CD4-positive, alpha-beta T cell treated with Interleukin-21 for 1 hour (primary cell): ENCODE data around the gene CEBPZOS.
A peak's percentile ranks its signal among the peaks of the same experiment; 100 is the strongest.
"Not testable (repeated sequence)": the region's sequence is repeated elsewhere in the genome, so short reads cannot be mapped to it uniquely, and the experiment has no call there.

Experiments
- DNase-seq: peaks from one replicate; pipeline ENCODE4 v3.0.0-alpha.2; 2020

CEBPZOS gene

DNA sequence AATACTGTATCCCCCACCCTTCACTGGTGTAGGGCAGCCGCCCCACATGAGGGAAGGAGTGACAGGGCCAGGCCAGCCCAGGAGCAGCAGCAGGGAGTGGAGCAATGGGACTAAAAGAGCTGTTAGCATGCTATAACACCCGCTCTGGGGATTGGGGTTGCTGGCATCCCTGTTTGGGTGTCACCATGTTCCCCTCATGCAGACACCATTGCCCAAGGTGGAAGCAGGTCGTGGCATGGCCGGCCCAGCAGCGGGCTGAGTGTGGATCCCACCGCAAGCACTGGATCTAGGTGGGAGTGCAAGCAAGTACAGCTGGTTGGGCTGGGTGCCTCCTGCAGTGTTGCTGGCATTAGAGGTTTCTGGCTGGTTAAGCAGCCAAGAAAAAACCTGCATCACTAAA is 4.5 kb upstream of the CEBPZOS start:
- no peak for DNase-seq

DNA sequence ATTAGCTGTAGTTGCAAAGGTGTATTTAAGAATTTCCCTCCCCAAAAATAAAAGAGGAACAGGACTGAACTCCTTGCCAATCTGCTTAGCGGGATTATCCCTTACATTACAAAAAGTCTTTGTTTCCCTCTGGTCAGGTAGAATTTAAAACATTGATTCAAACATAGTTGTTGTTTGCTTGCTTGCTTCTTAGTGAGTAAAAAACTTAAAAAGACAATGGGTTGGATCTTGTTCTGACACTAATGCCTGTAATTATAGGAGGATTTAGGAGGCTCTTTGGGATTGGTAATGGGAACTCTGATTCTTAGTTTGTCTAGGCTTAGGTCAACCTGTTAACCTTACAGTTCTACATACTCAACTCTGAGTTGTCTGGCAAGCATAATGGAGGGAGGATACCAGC is 3.7 kb upstream of the CEBPZOS start:
- DNase-seq = no peak

DNA sequence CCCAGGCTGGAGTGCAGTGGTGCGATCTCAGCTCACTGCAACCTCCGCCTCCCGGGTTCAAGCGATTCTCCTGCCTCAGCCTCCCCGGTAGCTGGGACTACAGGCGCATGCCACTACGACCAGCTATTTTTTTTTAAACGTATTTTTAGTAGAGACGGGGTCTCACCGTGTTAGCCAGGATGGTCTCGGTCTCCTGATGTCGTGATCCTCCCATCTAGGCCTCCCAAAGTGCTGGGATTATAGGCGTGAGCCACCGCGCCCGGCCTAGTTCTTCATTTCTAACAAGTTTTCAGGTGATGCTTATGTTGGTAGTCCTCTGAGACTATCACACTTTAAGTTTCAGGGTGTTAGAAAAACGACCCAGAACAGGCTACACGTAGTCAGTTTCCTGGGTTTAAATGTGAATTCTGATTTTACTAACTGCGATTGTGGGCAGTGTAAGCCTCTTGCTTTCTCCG is 405 bp upstream of the CEBPZOS start:
- not testable (repeated sequence) for DNase-seq

DNA sequence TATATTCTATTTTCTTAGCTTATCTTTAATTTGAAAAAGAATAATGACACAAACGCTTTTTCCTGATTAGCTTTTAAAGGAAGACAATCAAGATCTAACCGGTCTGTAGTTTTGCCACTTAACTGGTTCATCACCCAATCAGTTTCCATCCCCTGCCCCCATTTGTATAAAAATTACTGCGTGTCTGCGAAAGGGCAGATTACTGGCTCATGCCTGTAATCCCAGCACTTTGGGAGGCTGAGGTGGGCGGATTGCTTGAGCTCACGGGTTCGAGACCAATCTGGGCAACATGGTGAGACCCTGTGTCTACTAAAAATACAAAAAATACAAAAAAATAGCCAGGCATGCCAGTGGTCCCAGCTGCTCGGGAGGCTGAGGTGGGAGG is 2.4 kb downstream of the CEBPZOS start:
- no peak for DNase-seq

DNA sequence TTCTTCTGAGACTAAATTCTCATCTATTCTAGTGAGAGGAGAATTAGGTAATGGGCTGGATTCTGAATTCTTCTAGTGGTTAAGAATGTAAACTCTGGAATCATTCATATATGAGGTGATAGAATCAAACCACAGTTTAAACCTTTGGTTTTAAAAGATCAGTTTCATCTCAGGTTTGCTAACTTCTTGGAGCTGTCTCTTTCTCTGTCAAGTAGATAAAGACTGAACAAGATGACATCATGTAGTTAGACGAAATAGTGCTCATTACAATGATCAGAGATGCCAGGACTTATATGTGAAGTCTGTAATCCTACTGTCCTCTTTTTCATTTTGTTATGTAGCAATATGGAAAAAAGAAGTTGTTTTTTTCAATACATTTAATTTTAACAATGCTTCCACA is 4.9 kb downstream of the CEBPZOS start:
- no peak for DNase-seq

DNA sequence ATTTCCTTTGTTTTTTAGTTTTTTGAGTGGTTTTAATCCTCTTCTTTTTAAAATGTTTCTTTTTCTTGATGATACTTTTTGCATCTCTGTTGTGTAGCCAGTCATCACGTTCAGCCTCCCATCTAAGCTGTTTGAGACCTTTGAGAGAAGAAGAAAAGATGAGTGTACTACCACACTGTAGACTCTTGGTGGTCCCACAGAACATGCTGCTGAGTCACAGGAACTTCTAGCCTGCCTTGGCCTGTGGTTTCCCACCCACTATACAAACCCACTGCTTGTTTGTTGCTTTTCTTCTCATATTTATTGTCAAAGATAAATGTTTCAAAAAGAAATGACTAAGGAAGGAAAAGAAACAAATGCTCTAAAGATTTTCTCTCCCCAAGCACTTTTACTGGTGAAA is 5.5 kb downstream of the CEBPZOS start:
- peak; percentile 26 for DNase-seq

DNA sequence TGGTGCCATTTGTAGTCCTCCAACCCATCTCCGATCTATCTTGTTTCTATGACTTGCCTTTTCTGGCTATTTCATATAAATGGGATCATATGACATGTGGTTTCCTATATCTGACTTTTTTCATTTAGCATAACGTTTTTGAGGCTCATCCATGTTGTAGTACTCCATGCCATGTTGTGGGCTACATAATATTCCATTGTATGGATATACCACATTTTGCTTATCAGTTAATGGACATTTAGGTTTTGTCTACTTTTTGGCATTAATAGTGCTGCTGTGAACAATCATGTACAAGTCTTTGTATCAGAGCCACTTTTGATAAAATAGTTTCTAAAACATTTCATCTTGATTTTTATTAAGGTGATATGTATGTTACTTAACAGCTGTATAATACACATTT is 7.4 kb downstream of the CEBPZOS start:
- DNase-seq = no peak

DNA sequence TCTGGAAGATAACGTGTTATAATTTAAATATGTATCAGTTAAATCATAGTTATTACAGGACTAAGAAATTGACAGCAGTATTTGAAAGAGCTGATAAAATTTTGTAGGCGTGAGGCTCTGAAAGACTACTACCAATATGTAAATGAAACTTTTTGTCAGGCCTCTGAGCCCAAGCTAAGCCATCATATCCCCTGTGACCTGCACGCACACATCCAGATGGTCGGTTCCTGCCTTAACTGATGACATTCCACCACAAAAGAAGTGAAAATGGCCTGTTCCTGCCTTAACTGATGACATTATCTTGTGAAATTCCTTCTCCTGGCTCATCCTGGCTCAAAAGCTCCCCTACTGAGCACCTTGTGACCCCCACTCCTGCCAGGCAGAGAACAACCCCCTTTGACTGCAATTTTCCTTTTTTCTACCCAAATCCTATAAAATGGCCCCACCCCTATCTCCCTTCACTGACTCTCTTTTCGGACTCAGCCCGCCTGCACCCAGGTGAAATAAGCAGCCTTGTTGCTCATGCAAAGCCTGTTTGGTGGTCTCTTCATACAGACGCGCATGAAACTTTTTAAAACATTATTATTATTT is 8.9 kb downstream of the CEBPZOS start:
- DNase-seq = not testable (repeated sequence)

DNA sequence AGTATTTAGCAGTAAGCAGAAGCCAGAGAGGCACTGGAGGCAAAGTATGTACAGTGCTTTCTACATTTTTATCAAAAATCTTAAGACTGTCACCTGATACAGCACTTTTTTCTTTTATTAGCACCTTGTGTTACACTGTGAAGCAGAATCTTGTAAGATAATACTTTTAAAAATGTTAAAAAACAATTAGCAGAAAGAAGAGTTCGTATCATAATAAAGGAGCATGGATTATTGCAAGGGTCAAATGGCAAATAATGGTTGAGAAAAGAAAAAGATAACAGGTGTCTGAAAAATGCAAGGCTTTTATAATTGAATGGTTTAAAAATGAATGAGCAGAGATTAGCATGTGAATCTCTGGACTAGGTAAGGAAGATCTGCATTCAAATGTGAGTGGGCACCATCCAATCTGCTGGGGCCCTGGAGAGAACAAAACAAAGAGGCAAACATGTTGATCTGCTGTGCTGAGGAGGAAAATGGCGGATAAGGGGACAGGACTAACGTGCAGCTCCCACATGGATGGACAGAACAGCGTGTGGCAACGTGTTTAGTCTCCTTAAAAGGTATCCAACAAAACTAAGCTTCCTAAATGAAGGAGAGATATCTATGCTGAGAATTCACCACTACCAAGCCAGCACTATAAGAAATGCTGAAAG is 9.5 kb downstream of the CEBPZOS start:
- DNase-seq = no peak

DNA sequence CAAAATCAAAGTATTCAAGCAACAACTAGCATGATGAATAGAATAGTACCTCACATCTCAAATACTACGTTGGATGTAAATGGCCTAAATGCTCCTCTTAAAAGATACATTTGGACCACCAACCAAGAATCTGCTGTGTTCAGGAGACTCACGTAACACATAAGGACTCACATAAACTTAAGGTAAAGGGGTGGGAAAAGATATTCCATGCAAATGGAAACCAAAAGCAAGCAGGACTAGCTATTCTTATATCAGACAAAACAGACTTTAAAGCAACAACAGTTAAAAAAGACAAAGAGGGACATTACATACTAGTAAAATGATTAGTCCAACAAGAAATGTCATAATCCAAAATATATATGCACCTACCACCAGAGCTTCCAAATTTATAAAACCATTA is 10.5 kb downstream of the CEBPZOS start:
- not testable (repeated sequence) for DNase-seq

DNA sequence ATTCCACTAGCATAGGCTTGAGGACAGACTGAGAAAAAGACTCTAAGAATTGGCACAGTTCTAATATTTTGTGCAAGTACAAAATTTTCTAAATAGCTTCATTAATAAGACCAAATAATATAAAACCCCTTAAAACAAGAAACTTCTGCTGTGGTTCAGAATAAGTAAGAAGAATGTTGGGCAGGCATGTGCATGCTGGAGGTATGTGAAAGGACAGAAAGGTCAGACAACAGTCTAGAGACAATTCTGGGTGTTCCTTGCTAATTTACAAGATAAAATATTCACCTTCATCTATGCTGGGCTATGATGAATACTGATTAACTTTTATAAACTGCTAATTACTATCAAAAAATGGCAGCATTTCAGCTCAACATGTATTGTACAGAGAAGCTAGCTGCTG is 14.9 kb downstream of the CEBPZOS start:
- DNase-seq = no peak

DNA sequence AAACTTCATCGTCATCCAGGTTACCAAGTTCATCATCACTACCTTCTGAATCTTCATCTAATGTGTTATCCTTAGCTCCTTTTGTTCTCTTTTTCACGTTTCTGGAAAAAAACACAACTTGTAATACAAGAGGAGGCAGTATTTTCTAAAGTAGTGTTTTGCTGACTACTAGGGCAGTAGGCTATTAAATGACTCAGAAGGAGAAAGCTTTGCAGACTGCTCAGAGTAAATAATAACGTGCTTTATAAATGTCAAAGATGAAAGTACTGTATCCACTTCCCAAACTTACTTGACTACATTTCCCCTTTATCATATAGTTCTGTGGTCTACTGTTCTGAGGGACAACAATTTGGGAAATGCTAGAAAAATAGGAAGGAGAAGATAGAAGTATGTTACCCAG is 15.6 kb downstream of the CEBPZOS start:
- no peak for DNase-seq

DNA sequence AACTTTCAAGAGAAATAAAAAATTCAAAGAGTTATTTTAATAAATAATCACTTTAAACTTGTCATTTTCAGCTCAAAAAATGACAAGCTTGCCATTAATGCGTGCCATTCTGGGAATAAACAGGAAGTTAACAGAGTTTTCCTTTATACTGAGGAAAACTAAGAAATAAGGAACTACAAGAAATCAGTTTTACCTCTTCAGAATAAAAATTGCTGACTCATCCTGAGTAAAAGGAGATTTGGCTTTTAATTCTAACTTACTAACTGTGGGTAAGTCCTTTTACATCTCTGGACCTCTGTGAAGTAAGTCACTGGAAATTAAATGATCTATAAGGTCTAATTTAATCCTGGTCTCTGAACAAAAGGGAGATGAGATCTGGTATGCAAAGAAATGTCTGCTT is 19.0 kb downstream of the CEBPZOS start:
- DNase-seq = no peak

DNA sequence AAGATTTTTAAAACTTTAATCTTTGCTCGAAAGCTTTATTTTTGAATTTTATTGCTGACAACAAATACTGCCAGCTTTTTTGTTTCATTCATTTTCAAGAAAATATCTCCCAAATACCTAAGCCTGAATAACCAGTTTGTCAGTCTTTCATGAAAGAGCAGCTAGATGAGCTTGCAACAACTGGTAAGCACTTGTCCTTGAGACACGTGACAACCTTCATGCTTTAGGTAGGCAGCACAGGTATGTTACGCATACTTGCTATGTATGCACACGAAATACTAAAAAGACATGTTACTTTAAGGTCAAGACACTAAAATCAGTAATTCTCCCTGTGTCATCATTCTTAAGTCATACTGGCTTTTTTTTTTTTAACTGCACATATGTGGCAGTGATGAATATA is 22.8 kb downstream of the CEBPZOS start:
- no peak for DNase-seq

DNA sequence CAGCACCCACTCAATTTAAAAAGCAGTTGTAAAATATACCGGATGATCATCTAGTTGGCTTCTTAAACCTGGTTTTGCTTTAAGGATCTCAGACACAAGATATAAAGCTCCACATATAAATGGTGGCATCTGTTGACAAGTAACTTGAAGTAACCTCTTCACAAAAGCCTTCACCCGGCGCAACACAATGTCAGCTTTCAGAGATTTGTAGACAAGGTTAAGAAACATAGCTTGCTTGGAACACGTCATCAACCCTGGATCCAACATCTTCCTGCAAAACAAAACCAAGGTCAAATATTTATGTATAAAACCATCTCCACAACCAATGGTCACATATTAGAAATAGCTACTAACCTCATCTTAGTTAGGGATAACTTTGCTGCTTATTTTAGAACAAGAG is 26.8 kb downstream of the CEBPZOS start:
- DNase-seq = no peak

DNA sequence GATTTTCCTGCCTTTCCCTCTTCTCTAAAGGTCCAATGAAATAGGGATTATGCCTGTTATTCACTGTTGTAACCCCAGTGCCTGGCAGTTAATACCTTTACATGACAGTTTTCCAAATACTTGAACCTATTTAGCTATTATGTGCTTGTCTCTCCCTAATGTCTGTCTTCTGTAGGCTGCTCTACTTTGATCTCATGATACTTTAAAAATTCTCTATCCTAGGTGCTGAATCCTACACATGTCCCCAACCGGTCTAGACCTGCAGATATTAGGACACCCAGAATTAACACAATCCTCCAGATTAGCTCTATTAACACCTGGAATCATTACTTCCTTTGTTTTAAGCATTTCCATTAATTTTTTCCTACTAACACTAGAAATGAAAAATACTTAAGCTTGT is 27.8 kb downstream of the CEBPZOS start:
- no peak for DNase-seq

DNA sequence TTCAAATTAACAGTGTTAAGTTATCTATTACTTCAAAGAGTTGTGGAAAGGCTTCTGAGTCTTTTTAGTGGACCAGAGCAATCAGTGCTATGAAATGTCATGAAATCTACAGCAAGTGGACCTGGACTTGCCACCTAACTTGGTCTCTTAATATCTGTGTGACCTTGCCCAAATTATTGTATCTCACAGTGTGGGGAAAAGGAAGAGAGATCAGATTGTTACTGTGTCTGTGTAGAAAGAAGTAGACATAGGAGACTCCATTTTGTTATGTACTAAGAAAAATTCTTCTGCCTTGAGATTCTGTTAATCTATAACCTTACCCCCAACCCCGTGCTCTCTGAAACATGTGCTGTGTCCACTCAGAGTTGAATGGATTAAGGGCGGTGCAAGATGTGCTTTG is 28.8 kb downstream of the CEBPZOS start:
- not testable (repeated sequence) for DNase-seq

DNA sequence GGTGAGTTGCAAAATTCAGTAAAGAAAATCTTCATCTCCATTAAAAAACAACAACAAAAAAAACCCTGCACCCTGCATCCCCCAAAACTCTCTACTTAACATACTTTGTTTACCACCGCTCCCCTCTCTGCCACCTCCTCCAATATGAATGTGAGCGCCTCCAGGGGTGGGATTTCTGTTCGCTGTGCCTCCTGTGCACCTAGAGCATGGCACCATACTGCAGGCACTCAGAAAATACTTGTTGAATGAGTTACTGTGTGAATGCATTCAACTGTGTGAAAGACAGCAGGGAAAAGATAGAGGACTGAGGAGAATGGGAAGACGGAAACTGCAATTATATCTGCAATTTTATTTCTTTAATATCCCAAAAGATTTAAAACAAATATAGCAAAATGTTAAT is 30.6 kb downstream of the CEBPZOS start:
- DNase-seq = no peak

DNA sequence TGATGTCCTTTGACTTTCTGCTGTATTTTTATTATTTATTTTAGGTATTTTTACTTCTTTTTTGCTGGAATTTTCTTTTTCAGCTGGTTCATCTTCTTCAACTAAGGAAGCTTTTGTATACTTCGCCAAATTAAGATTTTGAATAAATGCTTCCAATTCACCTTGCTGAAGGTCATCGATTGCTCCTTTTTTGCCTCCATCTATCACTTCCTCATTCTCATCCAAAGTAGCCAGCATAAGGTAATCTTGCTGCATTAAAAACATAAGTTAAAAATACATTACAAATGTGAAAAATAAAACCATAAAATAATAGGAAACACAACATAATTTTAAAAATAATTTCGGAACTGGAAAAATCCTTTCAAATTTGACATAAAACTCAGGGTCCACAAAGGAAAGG is 32.5 kb downstream of the CEBPZOS start:
- DNase-seq = no peak

DNA sequence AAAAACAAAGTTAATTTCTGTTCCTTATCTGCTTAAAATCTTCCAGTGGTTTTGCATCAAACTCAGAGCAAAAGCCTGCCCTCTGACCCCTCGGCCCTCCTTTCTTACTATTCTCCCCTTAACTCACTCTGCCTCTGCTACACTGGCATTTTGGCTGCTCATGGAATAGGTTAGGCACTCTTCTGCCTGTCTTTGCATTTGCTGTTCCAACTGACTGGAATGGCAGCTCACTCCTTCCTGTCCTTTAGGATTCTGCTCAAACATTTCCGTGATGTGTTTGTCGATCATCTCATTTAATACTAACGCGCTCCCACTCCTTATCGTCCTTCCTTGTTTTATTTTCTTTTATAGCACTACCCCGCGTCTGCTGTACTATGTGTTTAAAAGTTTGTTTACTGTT is 34.3 kb downstream of the CEBPZOS start:
- DNase-seq = no peak

DNA sequence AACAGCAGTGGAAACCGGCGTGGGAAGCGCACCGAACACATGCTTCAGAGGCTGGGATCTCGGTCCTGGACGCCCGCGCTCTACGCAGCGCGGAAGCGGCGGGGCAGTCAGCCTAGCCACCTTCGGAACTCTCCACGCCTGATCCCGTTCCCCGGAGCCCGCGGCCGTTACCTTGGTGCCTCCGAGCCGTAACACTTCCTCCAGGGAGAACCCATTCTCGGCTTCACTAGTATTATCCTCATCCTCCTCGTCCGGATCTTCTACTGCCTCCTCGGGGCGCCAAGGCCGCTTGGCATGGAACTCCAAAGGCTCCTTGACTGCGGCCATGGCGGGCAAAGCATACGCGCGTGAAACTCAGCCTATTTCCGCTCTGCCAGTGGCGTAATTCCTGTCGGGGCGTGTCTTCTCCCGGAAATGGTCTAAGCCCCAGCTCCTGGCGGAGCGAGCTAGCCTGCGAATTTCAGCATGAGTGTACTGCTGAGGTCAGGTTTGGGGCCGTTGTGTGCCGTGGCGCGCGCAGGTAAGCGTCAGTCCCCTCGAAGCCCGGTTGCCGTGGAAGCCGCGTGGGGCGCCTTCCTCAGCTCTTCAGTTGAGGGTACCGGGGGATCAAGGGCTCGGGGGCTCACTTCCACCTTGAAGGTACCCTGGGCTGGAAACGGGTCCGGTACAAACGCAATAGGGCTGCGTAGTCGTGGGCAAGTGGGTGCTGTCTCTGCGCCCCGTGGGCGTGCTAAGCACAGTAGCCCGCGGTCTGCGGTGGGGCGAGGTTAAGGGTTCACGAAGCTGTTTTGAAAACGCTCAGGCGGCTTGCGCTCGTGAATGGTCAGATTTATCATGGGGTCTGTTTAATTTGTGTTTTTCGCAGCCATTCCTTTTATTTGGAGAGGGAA is 35.2 kb downstream of the CEBPZOS start, which contains the start of the genes CEBPZ and NDUFAF7:
Gene CEBPZ (minus strand): TSS at position 356 of the 890 bp plus-strand sequence. CDS start 29 bp downstream, at position 327.
Gene NDUFAF7 (plus strand): TSS at position 418 of the 890 bp plus-strand sequence. CDS start 48 bp downstream, at position 466.
- DNase-seq = peak; percentile 90

DNA sequence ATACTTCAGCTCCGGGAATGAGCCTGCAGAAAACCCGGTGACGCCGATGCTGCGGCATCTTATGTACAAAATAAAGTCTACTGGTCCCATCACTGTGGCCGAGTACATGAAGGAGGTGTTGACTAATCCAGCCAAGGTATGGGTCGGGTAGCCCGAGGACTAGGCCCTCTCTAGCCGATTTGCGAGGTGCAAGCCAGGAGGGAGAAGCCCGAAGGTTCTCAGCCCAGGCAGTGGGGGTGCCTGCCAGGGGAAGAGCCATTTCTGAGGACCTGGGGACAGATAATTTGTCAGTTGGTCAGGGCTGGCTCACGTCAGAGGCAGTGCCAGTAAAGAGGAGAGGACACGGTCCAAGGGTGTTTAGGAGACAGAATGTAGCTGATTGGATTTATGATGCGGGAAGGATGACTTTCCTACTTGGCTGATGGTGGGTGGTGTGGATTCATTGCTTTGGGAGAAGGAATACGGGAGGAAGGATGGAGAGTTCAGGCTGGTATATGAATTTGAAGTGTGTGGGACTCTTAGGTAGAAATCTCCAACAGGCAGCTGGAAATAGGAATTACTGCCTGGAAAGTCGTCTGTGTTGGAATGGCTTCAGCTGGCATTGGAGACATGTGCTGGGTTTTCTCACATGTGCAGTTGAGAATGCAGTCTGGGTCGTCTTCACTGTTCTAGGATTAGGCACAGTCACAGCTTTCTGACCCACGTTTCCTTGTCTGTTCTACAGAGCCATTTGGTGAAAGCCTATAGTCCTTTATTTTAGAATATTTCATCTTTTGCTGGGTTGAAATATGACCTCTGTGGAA is 36.0 kb downstream of the CEBPZOS start:
- no peak for DNase-seq

DNA sequence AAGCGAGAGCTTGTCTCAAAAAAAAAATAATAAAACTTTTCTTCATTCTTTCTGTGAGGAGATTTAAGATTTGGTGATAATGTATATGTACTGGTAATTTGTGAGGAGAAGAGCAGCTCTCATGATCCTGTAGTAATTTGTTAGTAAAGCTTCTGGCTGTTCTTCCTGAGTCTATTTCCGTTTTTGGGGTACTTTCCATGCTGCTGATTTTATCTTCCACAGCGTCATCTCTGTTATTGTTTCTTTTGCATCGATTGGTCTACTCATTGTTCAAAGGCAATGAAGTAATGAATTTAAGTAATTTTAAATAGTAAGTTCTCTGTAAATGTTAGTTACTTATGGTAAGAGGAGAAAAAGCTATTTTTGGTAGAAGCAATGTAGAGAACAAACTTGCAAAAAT is 47.1 kb downstream of the CEBPZOS start:
- peak; percentile 59 for DNase-seq
